Neural progenitor cell (in vitro differentiated cells): Measurements from ENCODE around the gene XYLT1. TPM values are rescaled to one million over a fixed set of nuclear protein-coding genes. Genes with fewer than 3 reads are reported as not detected.
A peak's percentile ranks its signal among the peaks of the same experiment; 100 is the strongest.

Experiments used
- DNase-seq: peaks from one replicate; pipeline ENCODE4 v3.0.0-alpha.2; 2016; ENCODE audit warnings: low spot score
- H2AFZ ChIP-seq: fragments of 200-600 bp; sonication (generic); replicated peaks from 2 replicates; pipeline ENCODE4 v1.6.1; 2016; ENCODE audit warnings: antibody characterized with exemption
- H3F3A ChIP-seq: fragments of 200-600 bp; sonication (generic); 2 replicates; pipeline ENCODE4 v1.6.1; 2016; ENCODE audit warnings: antibody characterized with exemption, low read depth
- H3K27ac ChIP-seq: fragments of 200-600 bp; sonication (generic); 2 replicates; pipeline ENCODE4 v1.5.1; 2016; ENCODE audit warnings: mild to moderate bottlenecking
- H3K27me3 ChIP-seq: fragments of 200-600 bp; sonication (generic); 2 replicates; pipeline ENCODE4 v1.6.1; 2016; ENCODE audit warnings: mild to moderate bottlenecking, moderate library complexity
- H3K36me3 ChIP-seq: fragments of 200-600 bp; sonication (generic); 2 replicates; pipeline ENCODE4 v1.5.1; 2016
- H3K4me1 ChIP-seq: fragments of 200-600 bp; sonication (generic); 2 replicates; pipeline ENCODE4 v1.6.1; 2016; ENCODE audit warnings: mixed run types
- H3K4me2 ChIP-seq: fragments of 200-600 bp; sonication (generic); 2 replicates; pipeline ENCODE4 v1.6.1; 2016
- H3K4me3 ChIP-seq: fragments of 200-600 bp; sonication (generic); 2 replicates; pipeline ENCODE4 v1.5.1; 2016
- H3K79me2 ChIP-seq: fragments of 200-600 bp; sonication (generic); 2 replicates; pipeline ENCODE4 v1.6.1; 2016; ENCODE audit warnings: low read depth
- H3K9ac ChIP-seq: fragments of 200-600 bp; sonication (generic); 2 replicates; pipeline ENCODE4 v1.6.1; 2016
- H3K9me3 ChIP-seq: fragments of 200-600 bp; sonication (generic); 2 replicates; pipeline ENCODE4 v1.5.1; 2016; ENCODE audit warnings: low read depth
- H4K20me1 ChIP-seq: fragments of 200-600 bp; sonication (generic); 2 replicates; pipeline ENCODE4 v1.6.1; 2016; ENCODE audit warnings: low read depth
- H3K27ac Mint-ChIP-seq: 3 replicates; pipeline ENCODE4 v1.8.0; 2021; ENCODE audit warnings: mixed read lengths
- H3K27me3 Mint-ChIP-seq: 2 replicates; pipeline ENCODE4 v1.8.0; 2022; ENCODE audit warnings: low read depth, mild to moderate bottlenecking, inconsistent platforms, moderate library complexity, mixed read lengths; ENCODE audit not compliant: insufficient read depth
- H3K36me3 Mint-ChIP-seq: 3 replicates; pipeline ENCODE4 v1.8.0; 2021; ENCODE audit warnings: mixed read lengths
- H3K4me1 Mint-ChIP-seq: 3 replicates; pipeline ENCODE4 v1.8.0; 2021; ENCODE audit warnings: mixed read lengths
- H3K4me3 Mint-ChIP-seq: 3 replicates; pipeline ENCODE4 v1.8.0; 2021; ENCODE audit warnings: mild to moderate bottlenecking, moderate library complexity, mixed read lengths
- H3K9me3 Mint-ChIP-seq: 3 replicates; pipeline ENCODE4 v1.8.0; 2020; ENCODE audit warnings: mixed read lengths
- EZH2 ChIP-seq: fragments of 200-600 bp; sonication (generic); IDR thresholded peaks from 2 replicates; pipeline ENCODE4 v1.6.1; 2017; ENCODE audit warnings: antibody characterized with exemption, mild to moderate bottlenecking, moderate library complexity
- EZH2phosphoT487 ChIP-seq: fragments of 200-600 bp; sonication (generic); IDR thresholded peaks from 2 replicates; pipeline ENCODE4 v1.6.1; 2017; ENCODE audit warnings: antibody characterized with exemption
- total RNA-seq: library from RNA; depleted of rRNA; stranded (reverse); fragments of >200 nt; gene quantifications from 2 replicates; pipeline ENCODE4 v1.2.3, GENCODE V29; 2015; ENCODE audit warnings: low replicate concordance
- TF ChIP-seq, protein P1 (sequence below): fragments of 200-600 bp; sonication (generic); IDR thresholded peaks from 2 replicates; pipeline ENCODE4 v1.5.1; 2017; ENCODE audit warnings: antibody characterized with exemption, mild to moderate bottlenecking

XYLT1 gene
- total RNA-seq, 1 donor from 2014 or later, result 5.9 TPM

DNA sequence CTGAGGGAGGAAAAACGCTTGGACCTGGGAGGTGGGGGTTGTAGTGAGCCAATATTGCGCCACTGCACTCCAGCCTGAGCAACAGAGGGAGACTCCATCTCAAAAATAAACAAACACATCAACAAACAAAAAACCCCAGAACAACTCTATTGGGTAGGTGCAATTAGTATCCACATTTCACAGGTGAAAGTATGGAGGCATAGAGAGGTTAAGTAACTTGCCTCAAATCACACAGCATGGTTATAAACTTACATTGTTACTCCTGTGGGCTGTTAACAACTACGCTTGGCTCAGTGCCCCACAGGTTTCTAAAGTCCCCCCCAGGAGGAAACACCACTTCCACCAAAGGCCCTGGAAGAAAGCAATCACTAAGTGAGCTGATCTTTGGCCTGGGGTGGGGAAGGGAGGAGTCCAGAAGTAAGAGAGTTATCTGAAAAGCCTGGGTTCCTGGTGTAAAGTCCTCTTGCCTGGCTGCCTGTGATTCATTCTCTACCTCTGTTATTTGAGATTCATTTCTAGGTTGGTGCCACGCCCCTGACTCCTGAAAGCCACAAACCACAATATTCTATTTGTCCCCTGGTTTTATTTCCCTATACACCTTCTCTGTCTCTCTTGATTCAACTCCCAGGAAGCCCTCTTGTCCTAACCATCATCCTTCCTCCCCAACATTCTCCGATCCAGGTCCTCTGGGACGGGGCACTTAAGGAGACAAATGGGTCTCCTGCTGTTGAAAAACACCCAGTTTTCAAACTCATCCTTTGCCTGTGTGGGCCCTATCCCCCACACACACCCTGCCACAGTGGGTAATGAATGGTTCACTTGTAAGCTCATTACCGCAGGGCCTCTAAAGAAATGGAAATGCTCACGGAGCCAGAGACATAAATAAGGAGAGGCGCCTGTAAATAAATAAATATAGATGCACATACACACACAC is 195.4 kb downstream of the XYLT1 start:
- Histone ChIP-seq H3F3A (no peaks in the 10 kb centered on the region), H3K4me1 (peaks cover 17% of the 10 kb centered on the region), H4K20me1 (peaks cover 4% of the 10 kb centered on the region), H2AFZ (no peak overlapping the region), H3K79me2 (no peaks in the 10 kb centered on the region), H3K9me3 (no peaks in the 10 kb centered on the region), H3K9ac (no peak overlapping the region), H3K27ac (no peak overlapping the region), H3K36me3 (no peaks in the 10 kb centered on the region), H3K4me3 (no peak overlapping the region), H3K27me3 (no peaks in the 10 kb centered on the region), H3K4me2 (no peak overlapping the region)
- H3K4me3 Mint-ChIP-seq, result no peak overlapping the region
- DNase-seq, result no peak
- no peak for TF ChIP-seq EZH2
- TF ChIP-seq EZH2phosphoT487, result no peak
- TF ChIP-seq, protein P1, sequence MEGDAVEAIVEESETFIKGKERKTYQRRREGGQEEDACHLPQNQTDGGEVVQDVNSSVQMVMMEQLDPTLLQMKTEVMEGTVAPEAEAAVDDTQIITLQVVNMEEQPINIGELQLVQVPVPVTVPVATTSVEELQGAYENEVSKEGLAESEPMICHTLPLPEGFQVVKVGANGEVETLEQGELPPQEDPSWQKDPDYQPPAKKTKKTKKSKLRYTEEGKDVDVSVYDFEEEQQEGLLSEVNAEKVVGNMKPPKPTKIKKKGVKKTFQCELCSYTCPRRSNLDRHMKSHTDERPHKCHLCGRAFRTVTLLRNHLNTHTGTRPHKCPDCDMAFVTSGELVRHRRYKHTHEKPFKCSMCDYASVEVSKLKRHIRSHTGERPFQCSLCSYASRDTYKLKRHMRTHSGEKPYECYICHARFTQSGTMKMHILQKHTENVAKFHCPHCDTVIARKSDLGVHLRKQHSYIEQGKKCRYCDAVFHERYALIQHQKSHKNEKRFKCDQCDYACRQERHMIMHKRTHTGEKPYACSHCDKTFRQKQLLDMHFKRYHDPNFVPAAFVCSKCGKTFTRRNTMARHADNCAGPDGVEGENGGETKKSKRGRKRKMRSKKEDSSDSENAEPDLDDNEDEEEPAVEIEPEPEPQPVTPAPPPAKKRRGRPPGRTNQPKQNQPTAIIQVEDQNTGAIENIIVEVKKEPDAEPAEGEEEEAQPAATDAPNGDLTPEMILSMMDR, result no peak
- no peaks in the 10 kb centered on the region for H3K9me3 Mint-ChIP-seq
- peaks cover 3% of the 10 kb centered on the region for H3K27me3 Mint-ChIP-seq
- H3K4me1 Mint-ChIP-seq, result peaks cover 45% of the 10 kb centered on the region
- H3K36me3 Mint-ChIP-seq, result no peaks in the 10 kb centered on the region
- no peak overlapping the region for H3K27ac Mint-ChIP-seq

DNA sequence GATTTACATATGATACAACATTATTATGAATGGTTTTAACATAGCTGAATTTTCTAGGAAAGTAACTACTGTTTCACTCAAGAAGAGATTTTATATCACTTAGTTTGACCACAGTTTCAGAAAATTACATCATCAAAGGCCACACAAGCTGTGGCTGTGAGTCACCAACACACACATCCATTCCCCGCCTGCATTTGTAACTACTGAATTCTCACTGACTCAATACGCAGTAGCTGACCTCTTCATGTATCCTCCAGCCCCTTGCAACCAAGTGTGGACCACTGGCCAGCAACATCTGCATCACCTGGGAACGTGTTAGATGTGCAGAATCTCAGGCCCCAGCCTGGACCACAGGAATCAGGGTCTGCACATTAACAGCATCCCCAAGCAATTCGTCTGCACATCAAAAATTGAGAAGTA is 197.6 kb downstream of the XYLT1 start:
- H3K9me3 Mint-ChIP-seq, result no peaks in the 10 kb centered on the region
- H3K27me3 Mint-ChIP-seq, result peaks cover 3% of the 10 kb centered on the region
- no peaks in the 10 kb centered on the region for H3K36me3 Mint-ChIP-seq
- no peak overlapping the region for H3K4me3 ChIP-seq
- H3K4me1 ChIP-seq, result peaks cover 13% of the 10 kb centered on the region
- peaks cover 37% of the 10 kb centered on the region for H3K4me1 Mint-ChIP-seq
- H3K36me3 ChIP-seq, result no peaks in the 10 kb centered on the region
- no peak overlapping the region for H2AFZ ChIP-seq
- DNase-seq, result no peak
- no peak overlapping the region for H3K4me2 ChIP-seq
- no peak for TF ChIP-seq EZH2phosphoT487
- H3K27me3 ChIP-seq, result no peaks in the 10 kb centered on the region
- no peak overlapping the region for H3K9ac ChIP-seq
- H3K27ac Mint-ChIP-seq, result no peak overlapping the region
- no peak overlapping the region for H3K27ac ChIP-seq
- no peaks in the 10 kb centered on the region for H3K9me3 ChIP-seq
- H3K4me3 Mint-ChIP-seq, result no peak overlapping the region
- no peaks in the 10 kb centered on the region for H3K79me2 ChIP-seq
- H3F3A ChIP-seq, result no peaks in the 10 kb centered on the region
- peaks cover 1% of the 10 kb centered on the region for H4K20me1 ChIP-seq

DNA sequence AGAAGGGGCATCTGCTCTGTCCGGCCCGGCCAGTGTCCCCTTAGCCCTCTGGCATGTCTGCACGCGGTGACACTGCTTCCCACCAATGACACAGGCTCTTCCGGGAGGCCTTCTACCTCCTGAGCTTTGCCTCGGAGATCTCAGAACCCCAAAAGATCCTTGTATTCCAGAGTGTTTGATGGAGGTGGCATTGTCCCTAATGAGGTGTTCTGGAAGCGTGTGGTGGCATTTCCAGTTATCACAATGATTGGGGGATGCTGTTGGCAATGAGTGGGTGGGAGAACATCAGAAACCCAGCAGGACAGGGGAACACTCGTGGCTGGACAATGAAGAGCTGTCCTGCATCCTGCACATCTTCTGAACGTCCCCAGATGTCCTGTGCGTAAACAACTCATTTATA is 198.0 kb downstream of the XYLT1 start:
- Histone ChIP-seq H3K9me3 (no peaks in the 10 kb centered on the region), H3F3A (no peaks in the 10 kb centered on the region), H3K27me3 (no peaks in the 10 kb centered on the region), H3K4me1 (peaks cover 9% of the 10 kb centered on the region), H2AFZ (no peak overlapping the region), H3K79me2 (no peaks in the 10 kb centered on the region), H3K9ac (no peak overlapping the region), H3K4me3 (no peak overlapping the region), H3K36me3 (no peaks in the 10 kb centered on the region), H4K20me1 (no peaks in the 10 kb centered on the region), H3K27ac (no peak overlapping the region), H3K4me2 (no peak overlapping the region)
- no peak for DNase-seq
- peak overlapping the region; percentile 73 for H3K27ac Mint-ChIP-seq
- H3K4me3 Mint-ChIP-seq, result no peak overlapping the region
- TF ChIP-seq EZH2phosphoT487 (no peak), EZH2 (no peak)
- TF ChIP-seq, protein P1, result no peak
- H3K36me3 Mint-ChIP-seq, result no peaks in the 10 kb centered on the region
- H3K9me3 Mint-ChIP-seq, result no peaks in the 10 kb centered on the region
- H3K27me3 Mint-ChIP-seq, result peaks cover 3% of the 10 kb centered on the region
- H3K4me1 Mint-ChIP-seq, result peaks cover 37% of the 10 kb centered on the region

DNA sequence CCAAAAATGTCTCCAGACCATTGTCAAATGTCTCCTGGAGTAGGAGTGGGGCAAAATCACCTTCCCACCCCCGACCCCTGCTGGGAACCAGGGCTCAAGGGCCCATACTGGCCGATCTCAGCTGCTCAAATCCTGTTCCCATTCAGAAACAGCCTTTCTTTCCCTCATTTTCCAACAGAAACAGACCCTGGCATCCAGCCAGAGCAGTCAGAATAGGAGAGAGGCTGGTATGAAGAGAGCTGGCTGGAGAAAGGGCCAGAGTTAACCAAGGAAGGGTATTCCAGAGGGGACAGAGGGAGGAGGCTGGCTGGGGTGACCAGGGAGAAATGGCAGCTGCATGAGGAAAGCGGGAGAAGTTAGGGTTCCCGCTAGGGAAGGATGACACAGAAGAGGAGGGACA is 199.1 kb downstream of the XYLT1 start:
- Histone ChIP-seq H3K27me3 (no peaks in the 10 kb centered on the region), H3F3A (no peaks in the 10 kb centered on the region), H3K4me3 (no peak overlapping the region), H3K4me2 (no peak overlapping the region), H3K4me1 (peaks cover 7% of the 10 kb centered on the region), H3K79me2 (no peaks in the 10 kb centered on the region), H2AFZ (no peak overlapping the region), H3K36me3 (no peaks in the 10 kb centered on the region), H3K9me3 (no peaks in the 10 kb centered on the region), H3K27ac (no peak overlapping the region), H4K20me1 (no peaks in the 10 kb centered on the region), H3K9ac (no peak overlapping the region)
- TF ChIP-seq, protein P1, result no peak
- TF ChIP-seq EZH2phosphoT487 (no peak), EZH2 (no peak)
- no peaks in the 10 kb centered on the region for H3K9me3 Mint-ChIP-seq
- peaks cover 42% of the 10 kb centered on the region for H3K4me1 Mint-ChIP-seq
- H3K36me3 Mint-ChIP-seq, result no peaks in the 10 kb centered on the region
- H3K27me3 Mint-ChIP-seq, result peaks cover 3% of the 10 kb centered on the region
- H3K27ac Mint-ChIP-seq, result no peak overlapping the region
- no peak overlapping the region for H3K4me3 Mint-ChIP-seq
- no peak for DNase-seq
